Skeletal muscle cell (primary cell): Measurements from ENCODE around the gene ZSWIM1.
"Not testable (repeated sequence)": the region's sequence is repeated elsewhere in the genome, so short reads cannot be mapped to it uniquely, and the experiment has no call there.

Source experiments
- DNase-seq: peaks from one replicate; pipeline ENCODE4 v3.0.0-alpha.2; 2010; ENCODE audit warnings: low read depth
- H3K4me3 ChIP-seq: 2 replicates; pipeline ENCODE4 v1.5.1; 2011; ENCODE audit warnings: low read depth, mild to moderate bottlenecking, control low read depth, low read length, moderate library complexity

ZSWIM1 gene

GRCh38 chr20:45921337-45922189 lies 40.5 kb downstream of the ZSWIM1 start:
- H3K4me3 ChIP-seq = no peak overlapping the region
- DNase-seq = no peak

- no peak overlapping the region for H3K4me3 ChIP-seq
These were observed 43.6 kb downstream of the ZSWIM1 start for GRCh38 chr20:45924391-45925261.

GRCh38 chr20:45925821-45926506 lies 44.9 kb downstream of the ZSWIM1 start:
- H3K4me3 ChIP-seq = no peak overlapping the region
- DNase-seq = no peak

More at GRCh38 chr20:45924391-45925261, 43.6 kb downstream of the ZSWIM1 start:
- DNase-seq = no peak

GRCh38 chr20:45926731-45927070 lies 45.7 kb downstream of the ZSWIM1 start:
- DNase-seq = no peak

GRCh38 chr20:45927071-45927878 lies 46.2 kb downstream of the ZSWIM1 start:
- DNase-seq = no peak
- no peak overlapping the region for H3K4me3 ChIP-seq

More at GRCh38 chr20:45926731-45927070, 45.7 kb downstream of the ZSWIM1 start:
- no peak overlapping the region for H3K4me3 ChIP-seq

- not testable (repeated sequence) for H3K4me3 ChIP-seq, DNase-seq
These were observed 50.7 kb downstream of the ZSWIM1 start for GRCh38 chr20:45931680-45932079.

GRCh38 chr20:45933266-45934045 lies 52.4 kb downstream of the ZSWIM1 start:
- H3K4me3 ChIP-seq = peak overlapping the region; percentile 94
- no peak for DNase-seq

GRCh38 chr20:45934046-45934585 lies 53.1 kb downstream of the ZSWIM1 start:
- peak overlapping the region; percentile 94 for H3K4me3 ChIP-seq
- DNase-seq = no peak
